GM12874 (cell line): Measurements from ENCODE around the gene MINAR2.

Source experiments
- CTCF ChIP-seq: IDR thresholded peaks from 2 replicates; pipeline ENCODE4 v1.5.1; 2011; ENCODE audit warnings: low read depth, mild to moderate bottlenecking, control low read depth, low read length, moderate library complexity; ENCODE audit not compliant: insufficient read depth

MINAR2 gene

DNA sequence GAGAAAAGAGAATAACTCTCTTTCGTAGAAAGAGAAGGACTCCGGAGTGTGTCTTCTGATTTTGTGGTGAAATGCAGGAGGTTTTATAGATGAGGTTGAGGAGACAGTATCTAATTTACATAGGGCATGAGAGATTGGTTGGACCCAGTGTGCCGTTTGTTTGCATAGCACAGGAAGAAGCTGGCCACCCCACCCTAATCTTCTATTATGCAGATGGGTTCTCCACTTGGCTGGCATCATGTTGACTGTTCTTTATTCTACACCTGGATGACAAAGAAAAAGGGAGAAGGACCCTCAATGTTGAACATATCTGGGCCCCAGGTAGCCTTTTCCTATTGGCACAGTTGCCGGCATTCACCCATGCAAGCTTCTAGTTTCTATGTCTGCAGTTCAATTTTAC lies 23.2 kb upstream of the MINAR2 start:
- TF ChIP-seq CTCF = no peak

- no peak for TF ChIP-seq CTCF
These were observed 8.1 kb upstream of the MINAR2 start for GRCh38 chr5:129739773-129740172.

DNA sequence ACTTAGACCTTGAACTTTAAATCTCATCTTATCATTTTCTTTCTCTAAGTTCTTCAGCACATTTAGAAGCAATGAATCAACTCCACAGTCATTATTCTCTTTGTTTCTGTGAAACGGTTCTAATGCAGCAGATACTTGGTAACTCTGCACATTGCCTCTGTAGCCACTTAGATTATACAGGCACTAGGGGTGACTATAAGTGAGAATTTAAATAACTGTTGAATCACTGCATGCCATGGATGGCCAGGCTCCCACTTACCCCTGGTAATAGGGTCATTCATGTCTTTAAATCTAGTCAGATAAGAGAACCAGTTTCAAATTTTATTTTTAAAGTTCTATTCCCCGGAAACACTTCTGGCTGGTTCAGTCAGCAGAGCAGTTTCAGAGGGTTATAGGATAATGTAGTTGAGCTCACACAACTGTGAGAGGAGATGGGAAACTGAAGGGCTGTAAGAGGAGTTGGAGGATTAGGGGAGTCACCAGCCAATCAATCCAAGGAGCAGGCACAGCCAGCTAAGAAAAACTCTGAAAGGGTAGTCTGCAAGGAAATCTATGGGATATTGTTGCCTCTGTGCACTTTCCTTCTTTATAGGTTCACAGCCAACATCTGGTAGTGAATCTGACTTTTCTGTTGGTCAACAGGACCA lies 4.2 kb upstream of the MINAR2 start:
- TF ChIP-seq CTCF = no peak

- no peak for TF ChIP-seq CTCF
These were observed 1.9 kb upstream of the MINAR2 start for GRCh38 chr5:129745997-129746396.

GRCh38 chr5:129746876-129747275 lies 1.0 kb upstream of the MINAR2 start:
- TF ChIP-seq CTCF = no peak

DNA sequence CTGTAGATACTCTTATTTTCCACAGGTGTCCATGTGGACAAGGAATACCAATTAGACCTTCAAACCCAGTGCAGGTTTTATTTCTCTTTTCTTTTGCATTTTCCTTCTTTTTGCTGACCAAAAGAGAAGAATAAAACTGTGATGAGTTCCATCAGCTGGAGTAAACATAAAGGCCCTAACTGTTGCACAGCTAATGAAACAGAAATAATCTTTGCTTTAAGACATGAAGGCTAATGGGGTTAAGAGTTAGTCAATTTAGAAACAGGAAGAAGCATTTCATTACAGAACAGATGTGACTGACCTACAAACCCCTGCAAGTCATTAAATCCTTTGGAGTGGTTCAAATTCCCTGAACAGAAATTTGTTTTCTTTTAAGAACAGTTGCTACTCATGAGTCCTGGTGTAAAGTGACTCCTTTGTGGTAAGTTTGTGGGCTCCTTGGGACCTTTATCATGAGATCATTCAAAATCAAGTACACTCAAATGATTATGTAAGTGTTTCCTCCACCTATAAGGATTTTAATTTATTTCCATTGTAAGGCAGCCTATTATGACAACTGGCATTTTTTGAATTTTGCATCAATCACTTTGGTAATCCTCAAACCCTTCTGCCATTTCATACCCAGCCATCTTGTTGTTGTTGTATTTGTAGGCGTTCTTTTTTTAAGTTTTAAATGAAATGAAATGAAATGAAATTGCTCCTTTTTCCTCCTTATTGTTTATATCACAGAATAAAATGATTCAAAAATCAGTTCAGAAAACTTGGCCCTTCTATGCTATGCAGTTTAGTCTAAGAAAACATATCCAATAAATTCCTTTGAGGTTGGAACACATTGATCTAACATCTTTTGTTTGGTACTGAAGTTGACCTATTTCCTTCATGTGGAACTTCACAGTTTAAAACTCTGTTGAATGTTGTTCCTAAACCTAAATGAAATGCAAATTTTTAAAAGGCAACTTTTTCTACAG lies 1.3 kb downstream of the MINAR2 start:
- TF ChIP-seq CTCF = no peak

- no peak for TF ChIP-seq CTCF
These were observed 12.9 kb downstream of the MINAR2 start for GRCh38 chr5:129760636-129761325.
